CD4-positive, alpha-beta T cell (primary cell): ENCODE measurements around the gene PDE3A. TPM values are rescaled to one million over a fixed set of nuclear protein-coding genes. Genes with fewer than 3 reads are reported as not detected.

Experiments
- ATAC-seq: fragments of 200-7000 bp; cut with Tn5 transposase; one replicate; pipeline ENCODE4 v1.10.0; 2022; ENCODE audit warnings: mild to moderate bottlenecking; ENCODE audit not compliant: poor library complexity
- CTCF ChIA-PET: fragments of 350-600 bp; sonication (Branson Sonifier 250); formaldehyde crosslinking; loops from one replicate; lab custom pipeline; 2021; ENCODE audit warnings: antibody characterized with exemption, inconsistent platforms; lab: Charles Lee
- POLR2A ChIA-PET: fragments of 350-600 bp; sonication (Branson Sonifier 250); formaldehyde crosslinking; loops from one replicate; lab custom pipeline; 2021; ENCODE audit warnings: antibody characterized with exemption, inconsistent platforms; lab: Charles Lee
- DNase-seq, 14 experiments: peaks; one replicate each; pipeline ENCODE4 v3.0.0-alpha.2; 2013 to 2020; ENCODE audit warnings: mixed read lengths in 2 of 14
- H3K27ac ChIP-seq, 2 donors: one replicate each; pipeline versions ENCODE4 v1.5.1 to v1.7.0; 2013; ENCODE audit warnings: low read length in 2 of 2, low read depth in 1 of 2, mild to moderate bottlenecking in 1 of 2
- H3K27me3 ChIP-seq, 2 experiments: 1 replicate in 1 of 2; 2 replicates in 1 of 2; pipeline versions ENCODE4 v1.6.1 to v1.7.0; 2013; ENCODE audit warnings: low read length in 2 of 2, control low read depth in 1 of 2, mild to moderate bottlenecking in 1 of 2, moderate library complexity in 1 of 2; ENCODE audit not compliant: insufficient read depth in 2 of 2, control insufficient read depth in 1 of 2
- H3K36me3 ChIP-seq: one replicate; pipeline ENCODE4 v1.6.1; 2013; ENCODE audit warnings: low read length, control low read depth; ENCODE audit not compliant: insufficient read depth
- H3K4me1 ChIP-seq: one replicate; pipeline ENCODE4 v1.6.1; 2013; ENCODE audit warnings: low read length, control low read depth; ENCODE audit not compliant: insufficient read depth
- H3K4me3 ChIP-seq: one replicate; pipeline ENCODE4 v1.5.1; 2013; ENCODE audit warnings: mild to moderate bottlenecking, low read length, moderate library complexity
- H3K9me3 ChIP-seq, 2 experiments: 1 replicate in 1 of 2; 2 replicates in 1 of 2; pipeline versions ENCODE4 v1.6.1 to v1.7.0; 2013; ENCODE audit warnings: low read length in 2 of 2, mild to moderate bottlenecking in 2 of 2, control low read depth in 1 of 2, moderate library complexity in 1 of 2; ENCODE audit not compliant: control insufficient read depth in 1 of 2, insufficient read depth in 1 of 2
- H3K27ac Mint-ChIP-seq: one replicate; pipeline ENCODE4 v1.8.0; 2020; ENCODE audit warnings: mixed read lengths
- H3K27me3 Mint-ChIP-seq: one replicate; pipeline ENCODE4 v1.8.0; 2021; ENCODE audit warnings: mixed read lengths
- H3K36me3 Mint-ChIP-seq: one replicate; pipeline ENCODE4 v1.8.0; 2021; ENCODE audit warnings: low read depth, mixed read lengths
- H3K4me1 Mint-ChIP-seq: one replicate; pipeline ENCODE4 v1.8.0; 2021; ENCODE audit warnings: low read depth, mixed read lengths
- H3K4me3 Mint-ChIP-seq: one replicate; pipeline ENCODE4 v1.8.0; 2020; ENCODE audit warnings: mild to moderate bottlenecking, mixed read lengths
- H3K9me3 Mint-ChIP-seq: one replicate; pipeline ENCODE4 v1.8.0; 2020; ENCODE audit warnings: mixed read lengths
- intact Hi-C, 2 experiments: fragments of 100-400 bp; cut with DNase I in 1 of 2; cut with micrococcal nuclease in 1 of 2; formaldehyde crosslinking; loops; one replicate each; pipeline versions ENCODE4 v1.15.1 to v1.9.0; 2023 to 2025; cut with DNase I, micrococcal nuclease
- total RNA-seq, 174 experiments: library from RNA in 2 of 174; stranded (reverse) in 2 of 174; gene quantifications; one replicate each; pipeline ENCODE4 v1.2.3 and lab custom pipeline; 2021 to 2026
- TF ChIP-seq, protein P1 (sequence below): fragments of 200-600 bp; IDR thresholded peaks from one replicate; pipeline ENCODE4 v1.8.0; 2022; ENCODE audit warnings: antibody characterized with exemption, mild to moderate bottlenecking

PDE3A gene
- total RNA-seq, 2 experiments from 2014 or later, result not detected

- H3K4me3 ChIP-seq, result no peak overlapping the region
- ATAC-seq (no peak), DNase-seq (no peak)
- H3K9me3 ChIP-seq, result no peaks in the 10 kb centered on the region
- no peak overlapping the region for H3K4me3 Mint-ChIP-seq
- H3K27me3 Mint-ChIP-seq, result no peaks in the 10 kb centered on the region
- no peak overlapping the region for H3K27ac ChIP-seq
- H3K36me3 ChIP-seq, result no peaks in the 10 kb centered on the region
- no peaks in the 10 kb centered on the region for H3K4me1 ChIP-seq
- H3K4me1 Mint-ChIP-seq, result no peaks in the 10 kb centered on the region
- no peaks in the 10 kb centered on the region for H3K27me3 ChIP-seq
- ChIA-PET CTCF (no interaction called here), POLR2A (no interaction called here)
- H3K36me3 Mint-ChIP-seq, result no peaks in the 10 kb centered on the region
- no peaks in the 10 kb centered on the region for H3K9me3 Mint-ChIP-seq
- intact Hi-C loops, result loop anchor here (10.0 kb wide), 1 partner anchor 1555 kb away; no protein-coding TSS in a partner anchor
- no peak overlapping the region for H3K27ac Mint-ChIP-seq
- TF ChIP-seq, protein P1, sequence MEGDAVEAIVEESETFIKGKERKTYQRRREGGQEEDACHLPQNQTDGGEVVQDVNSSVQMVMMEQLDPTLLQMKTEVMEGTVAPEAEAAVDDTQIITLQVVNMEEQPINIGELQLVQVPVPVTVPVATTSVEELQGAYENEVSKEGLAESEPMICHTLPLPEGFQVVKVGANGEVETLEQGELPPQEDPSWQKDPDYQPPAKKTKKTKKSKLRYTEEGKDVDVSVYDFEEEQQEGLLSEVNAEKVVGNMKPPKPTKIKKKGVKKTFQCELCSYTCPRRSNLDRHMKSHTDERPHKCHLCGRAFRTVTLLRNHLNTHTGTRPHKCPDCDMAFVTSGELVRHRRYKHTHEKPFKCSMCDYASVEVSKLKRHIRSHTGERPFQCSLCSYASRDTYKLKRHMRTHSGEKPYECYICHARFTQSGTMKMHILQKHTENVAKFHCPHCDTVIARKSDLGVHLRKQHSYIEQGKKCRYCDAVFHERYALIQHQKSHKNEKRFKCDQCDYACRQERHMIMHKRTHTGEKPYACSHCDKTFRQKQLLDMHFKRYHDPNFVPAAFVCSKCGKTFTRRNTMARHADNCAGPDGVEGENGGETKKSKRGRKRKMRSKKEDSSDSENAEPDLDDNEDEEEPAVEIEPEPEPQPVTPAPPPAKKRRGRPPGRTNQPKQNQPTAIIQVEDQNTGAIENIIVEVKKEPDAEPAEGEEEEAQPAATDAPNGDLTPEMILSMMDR, result no peak
Observed at GRCh38 chr12:20459920-20460319, 91.6 kb downstream of the PDE3A start.

DNA sequence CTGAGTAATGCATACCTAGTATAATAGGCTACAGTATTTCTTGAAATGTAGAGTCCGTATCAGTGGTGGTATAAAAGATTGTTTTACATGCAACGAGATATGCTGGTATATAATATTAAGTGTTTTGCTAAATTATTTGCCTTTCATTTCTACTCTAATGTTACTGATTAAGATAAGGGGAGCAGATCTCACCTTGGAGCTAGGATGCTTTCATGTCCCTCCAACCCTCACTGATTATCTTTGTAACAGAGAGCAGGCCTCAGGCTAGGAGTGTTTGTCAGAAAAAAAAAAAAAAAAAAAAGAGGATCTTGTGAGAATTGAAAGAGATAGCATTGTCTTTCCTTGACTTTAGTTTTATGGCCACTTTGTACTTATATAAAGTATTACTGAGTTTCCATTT lies 92.6 kb downstream of the PDE3A start:
- H3K27ac Mint-ChIP-seq, result no peak overlapping the region

DNA sequence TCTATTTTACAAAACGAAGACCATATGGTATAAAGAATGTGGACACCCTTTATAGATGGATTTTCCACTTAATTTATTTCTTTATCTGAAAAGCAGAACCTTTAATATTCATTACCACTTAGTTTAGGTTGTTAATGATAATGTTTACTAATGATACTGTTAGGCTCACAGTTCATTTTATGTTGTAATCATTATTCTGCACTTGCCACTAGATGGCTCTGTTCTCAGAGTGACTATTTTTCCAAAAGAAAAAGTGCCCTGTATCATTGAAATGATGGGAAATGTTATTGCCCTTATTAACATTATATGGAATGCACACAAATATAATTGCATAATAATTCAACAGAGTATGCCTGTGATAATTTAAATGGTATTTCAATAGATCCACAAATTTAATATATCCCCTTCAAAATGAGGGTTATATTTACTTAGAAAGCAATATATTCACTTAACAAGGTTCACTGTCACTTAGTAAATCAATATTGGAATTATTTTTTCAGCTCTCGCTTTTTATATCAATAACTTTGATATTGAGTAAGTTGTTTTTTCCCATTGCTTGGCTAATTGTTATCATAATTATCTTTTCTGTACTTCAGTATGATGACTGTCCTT lies 95.7 kb downstream of the PDE3A start:
- H3K4me1 Mint-ChIP-seq, result no peaks in the 10 kb centered on the region
- no peaks in the 10 kb centered on the region for H3K27me3 ChIP-seq
- H3K4me1 ChIP-seq, result no peaks in the 10 kb centered on the region
- no peak overlapping the region for H3K27ac Mint-ChIP-seq
- TF ChIP-seq, protein P1, result peak; percentile 59
- H3K9me3 Mint-ChIP-seq, result no peaks in the 10 kb centered on the region
- ATAC-seq (no peak), DNase-seq (no peak)
- no peak overlapping the region for H3K4me3 ChIP-seq
- no peaks in the 10 kb centered on the region for H3K9me3 ChIP-seq
- POLR2A ChIA-PET, result interaction anchor here (0.6 kb wide), 1 partner anchor 1940 kb away, joined by 3 read pairs; no protein-coding TSS in a partner anchor
- CTCF ChIA-PET, result no interaction called here
- no peaks in the 10 kb centered on the region for H3K27me3 Mint-ChIP-seq
- H3K27ac ChIP-seq, result no peak overlapping the region
- intact Hi-C loops, result loop anchor here (10.0 kb wide), 1 partner anchor 1551 kb away; no protein-coding TSS in a partner anchor
- H3K36me3 ChIP-seq, result no peaks in the 10 kb centered on the region
- no peaks in the 10 kb centered on the region for H3K36me3 Mint-ChIP-seq
- no peak overlapping the region for H3K4me3 Mint-ChIP-seq

More for the DNA sequence above, 92.6 kb downstream of the PDE3A start:
- no peak for DNase-seq
- H3K4me3 ChIP-seq, result no peak overlapping the region
- TF ChIP-seq, protein P1, result no peak
- intact Hi-C loops, result loop anchor here (10.0 kb wide), 1 partner anchor 1554 kb away; no protein-coding TSS in a partner anchor
- no peaks in the 10 kb centered on the region for H3K4me1 Mint-ChIP-seq
- H3K27me3 ChIP-seq, result no peaks in the 10 kb centered on the region
- no peaks in the 10 kb centered on the region for H3K27me3 Mint-ChIP-seq
- H3K36me3 Mint-ChIP-seq, result no peaks in the 10 kb centered on the region
- H3K9me3 Mint-ChIP-seq, result no peaks in the 10 kb centered on the region
- H3K36me3 ChIP-seq, result no peaks in the 10 kb centered on the region
- no peak overlapping the region for H3K27ac ChIP-seq
- H3K4me1 ChIP-seq, result no peaks in the 10 kb centered on the region
- CTCF ChIA-PET, result no interaction called here
- POLR2A ChIA-PET, result no interaction called here
- H3K9me3 ChIP-seq, result no peaks in the 10 kb centered on the region
- ATAC-seq, result no peak
- H3K4me3 Mint-ChIP-seq, result no peak overlapping the region
